ENCODE data around the gene SPDYE2.
"Not testable (repeated sequence)": the region's sequence is repeated elsewhere in the genome, so short reads cannot be mapped to it uniquely, and the experiment has no call there.

GRCh38 chr7:102592477-102593019, 41.5 kb downstream of the SPDYE2 start:
- TF ChIP-seq EZH2 (IDR thresholded peaks at IDR 0.05; ENCODE audit: borderline replicate concordance, low read length); CTCF (conservative IDR thresholded peaks at IDR 0.05 in 1 of 2, IDR thresholded peaks at IDR 0.05 in 1 of 2; ENCODE audit: extremely low read depth in 1 of 2, insufficient read depth in 1 of 2, low read depth in 1 of 2, low read length in 2 of 2): not testable (repeated sequence)
